ENCODE results near the gene HSD17B14.

Gene HSD17B14

GRCh38 chr19:48777720-48778119 lies 58.6 kb downstream of the HSD17B14 start:
- DNase-seq: peak; percentile 29
- no peak overlapping the region for H4K5ac ChIP-seq (ENCODE audit: low read length)
- H3K4me1 ChIP-seq (ENCODE audit: control insufficient read depth, low read depth, low read length): no peaks in the 10 kb centered on the region
- no peak overlapping the region for H2BK5ac ChIP-seq (ENCODE audit: low read length)
- H2BK15ac ChIP-seq (replicated peaks; ENCODE audit: low read depth): no peak overlapping the region
- no peak overlapping the region for H3K4ac ChIP-seq (ENCODE audit: low read depth, low read length)
- H3K79me1 ChIP-seq (ENCODE audit: low read length): no peaks in the 10 kb centered on the region
- no peak overlapping the region for H3K56ac ChIP-seq (ENCODE audit: low read length)
- H3K79me2 ChIP-seq (ENCODE audit: control insufficient read depth, insufficient read depth, low read length): no peaks in the 10 kb centered on the region
- no peak overlapping the region for H2BK120ac ChIP-seq (ENCODE audit: low read depth, low read length)
- H3K9ac ChIP-seq (ENCODE audit: low read length): no peak overlapping the region
- no peaks in the 10 kb centered on the region for H3K36me3 ChIP-seq (ENCODE audit: control insufficient read depth, insufficient read depth, low read length)
- no peaks in the 10 kb centered on the region for H3K27me3 ChIP-seq (ENCODE audit: insufficient read depth, low read length, poor library complexity)
- H3K27ac ChIP-seq (ENCODE audit: low read depth, low read length): no peak overlapping the region
- H3K4me2 ChIP-seq (ENCODE audit: low read length): no peak overlapping the region
- no peak overlapping the region for H4K8ac ChIP-seq (ENCODE audit: low read depth, low read length)
- no CpG with 5 or more reads among the region's 12 CpGs for WGBS (ENCODE audit: extremely low coverage, insufficient coverage, low lambda C conversion rate)
- H3K18ac ChIP-seq (ENCODE audit: low read length): no peak overlapping the region
- H3K4me3 ChIP-seq (ENCODE audit: low read length): no peak overlapping the region
- H3K23ac ChIP-seq (ENCODE audit: low read length): no peak overlapping the region
- H2AK5ac ChIP-seq (ENCODE audit: low read length): no peak overlapping the region

- Histone ChIP-seq H3K27ac (ENCODE audit: low read depth, low read length) (no peak overlapping the region), H2BK15ac (replicated peaks; ENCODE audit: low read depth) (no peak overlapping the region), H3K23ac (ENCODE audit: low read length) (no peak overlapping the region), H4K8ac (ENCODE audit: low read depth, low read length) (no peak overlapping the region), H3K4ac (ENCODE audit: low read depth, low read length) (no peak overlapping the region), H3K4me2 (ENCODE audit: low read length) (no peak overlapping the region), H3K18ac (ENCODE audit: low read length) (no peak overlapping the region), H2BK5ac (ENCODE audit: low read length) (no peak overlapping the region), H3K79me2 (ENCODE audit: control insufficient read depth, insufficient read depth, low read length) (no peaks in the 10 kb centered on the region), H3K36me3 (ENCODE audit: control insufficient read depth, insufficient read depth, low read length) (no peaks in the 10 kb centered on the region), H3K9ac (ENCODE audit: low read length) (no peak overlapping the region), H3K4me1 (ENCODE audit: control insufficient read depth, low read depth, low read length) (no peaks in the 10 kb centered on the region), H3K56ac (ENCODE audit: low read length) (no peak overlapping the region), H3K4me3 (ENCODE audit: low read length) (no peak overlapping the region), H4K5ac (ENCODE audit: low read length) (no peak overlapping the region), H2BK120ac (ENCODE audit: low read depth, low read length) (no peak overlapping the region), H3K79me1 (ENCODE audit: low read length) (no peaks in the 10 kb centered on the region), H2AK5ac (ENCODE audit: low read length) (no peak overlapping the region), H3K27me3 (ENCODE audit: insufficient read depth, low read length, poor library complexity) (no peaks in the 10 kb centered on the region)
- no peak for DNase-seq
- WGBS (ENCODE audit: extremely low coverage, insufficient coverage, low lambda C conversion rate): no CpG with 5 or more reads among the region's 5 CpGs
Observed at GRCh38 chr19:48777139-48777538, 59.2 kb downstream of the HSD17B14 start.

GRCh38 chr19:48772503-48772953 lies 63.8 kb downstream of the HSD17B14 start:
- no peak overlapping the region for H3K18ac ChIP-seq (ENCODE audit: low read length)
- no peaks in the 10 kb centered on the region for H3K79me2 ChIP-seq (ENCODE audit: control insufficient read depth, insufficient read depth, low read length)
- WGBS (ENCODE audit: extremely low coverage, insufficient coverage, low lambda C conversion rate): no CpG with 5 or more reads among the region's 13 CpGs
- H3K27ac ChIP-seq (ENCODE audit: low read depth, low read length): no peak overlapping the region
- H3K4ac ChIP-seq (ENCODE audit: low read depth, low read length): no peak overlapping the region
- H3K56ac ChIP-seq (ENCODE audit: low read length): no peak overlapping the region
- no peak overlapping the region for H3K4me2 ChIP-seq (ENCODE audit: low read length)
- H3K36me3 ChIP-seq (ENCODE audit: control insufficient read depth, insufficient read depth, low read length): no peaks in the 10 kb centered on the region
- H3K4me3 ChIP-seq (ENCODE audit: low read length): no peak overlapping the region
- no peak overlapping the region for H2BK15ac ChIP-seq (replicated peaks; ENCODE audit: low read depth)
- no peaks in the 10 kb centered on the region for H3K4me1 ChIP-seq (ENCODE audit: control insufficient read depth, low read depth, low read length)
- H3K23ac ChIP-seq (ENCODE audit: low read length): no peak overlapping the region
- DNase-seq: no peak
- H4K8ac ChIP-seq (ENCODE audit: low read depth, low read length): no peak overlapping the region
- H4K5ac ChIP-seq (ENCODE audit: low read length): no peak overlapping the region
- H2BK120ac ChIP-seq (ENCODE audit: low read depth, low read length): no peak overlapping the region
- H3K27me3 ChIP-seq (ENCODE audit: insufficient read depth, low read length, poor library complexity): no peaks in the 10 kb centered on the region
- H2BK5ac ChIP-seq (ENCODE audit: low read length): no peak overlapping the region
- no peaks in the 10 kb centered on the region for H3K79me1 ChIP-seq (ENCODE audit: low read length)
- H3K9ac ChIP-seq (ENCODE audit: low read length): no peak overlapping the region
- H2AK5ac ChIP-seq (ENCODE audit: low read length): no peak overlapping the region

- H3K56ac ChIP-seq (ENCODE audit: low read length): no peak overlapping the region
- no peaks in the 10 kb centered on the region for H3K4me1 ChIP-seq (ENCODE audit: control insufficient read depth, low read depth, low read length)
- H3K4me2 ChIP-seq (ENCODE audit: low read length): no peak overlapping the region
- no peak overlapping the region for H2BK15ac ChIP-seq (replicated peaks; ENCODE audit: low read depth)
- no peak overlapping the region for H3K27ac ChIP-seq (ENCODE audit: low read depth, low read length)
- no CpG with 5 or more reads among the region's 20 CpGs for WGBS (ENCODE audit: extremely low coverage, insufficient coverage, low lambda C conversion rate)
- H3K23ac ChIP-seq (ENCODE audit: low read length): no peak overlapping the region
- H3K4ac ChIP-seq (ENCODE audit: low read depth, low read length): no peak overlapping the region
- no peak overlapping the region for H4K8ac ChIP-seq (ENCODE audit: low read depth, low read length)
- H3K36me3 ChIP-seq (ENCODE audit: control insufficient read depth, insufficient read depth, low read length): no peaks in the 10 kb centered on the region
- no peak overlapping the region for H2AK5ac ChIP-seq (ENCODE audit: low read length)
- no peak overlapping the region for H4K5ac ChIP-seq (ENCODE audit: low read length)
- H3K18ac ChIP-seq (ENCODE audit: low read length): no peak overlapping the region
- H3K79me1 ChIP-seq (ENCODE audit: low read length): no peaks in the 10 kb centered on the region
- H3K9ac ChIP-seq (ENCODE audit: low read length): no peak overlapping the region
- no peaks in the 10 kb centered on the region for H3K79me2 ChIP-seq (ENCODE audit: control insufficient read depth, insufficient read depth, low read length)
- H2BK120ac ChIP-seq (ENCODE audit: low read depth, low read length): no peak overlapping the region
- DNase-seq: peak; percentile 19
- no peak overlapping the region for H3K4me3 ChIP-seq (ENCODE audit: low read length)
- H3K27me3 ChIP-seq (ENCODE audit: insufficient read depth, low read length, poor library complexity): no peaks in the 10 kb centered on the region
- H2BK5ac ChIP-seq (ENCODE audit: low read length): no peak overlapping the region
Observed at GRCh38 chr19:48770734-48771472, 65.4 kb downstream of the HSD17B14 start.

- no peak overlapping the region for H3K4me2 ChIP-seq (ENCODE audit: low read length)
- no peak overlapping the region for H3K4me3 ChIP-seq (ENCODE audit: low read length)
- H3K18ac ChIP-seq (ENCODE audit: low read length): no peak overlapping the region
- DNase-seq: no peak
- H4K8ac ChIP-seq (ENCODE audit: low read depth, low read length): no peak overlapping the region
- no peaks in the 10 kb centered on the region for H3K27me3 ChIP-seq (ENCODE audit: insufficient read depth, low read length, poor library complexity)
- no peak overlapping the region for H3K27ac ChIP-seq (ENCODE audit: low read depth, low read length)
- no peak overlapping the region for H2AK5ac ChIP-seq (ENCODE audit: low read length)
- no peak overlapping the region for H2BK5ac ChIP-seq (ENCODE audit: low read length)
- no peaks in the 10 kb centered on the region for H3K79me2 ChIP-seq (ENCODE audit: control insufficient read depth, insufficient read depth, low read length)
- no peaks in the 10 kb centered on the region for H3K79me1 ChIP-seq (ENCODE audit: low read length)
- no peak overlapping the region for H2BK120ac ChIP-seq (ENCODE audit: low read depth, low read length)
- H3K4ac ChIP-seq (ENCODE audit: low read depth, low read length): no peak overlapping the region
- H2BK15ac ChIP-seq (replicated peaks; ENCODE audit: low read depth): no peak overlapping the region
- no peak overlapping the region for H3K23ac ChIP-seq (ENCODE audit: low read length)
- H3K9ac ChIP-seq (ENCODE audit: low read length): no peak overlapping the region
- no CpG with 5 or more reads among the region's 7 CpGs for WGBS (ENCODE audit: extremely low coverage, insufficient coverage, low lambda C conversion rate)
- H3K36me3 ChIP-seq (ENCODE audit: control insufficient read depth, insufficient read depth, low read length): no peaks in the 10 kb centered on the region
- H4K5ac ChIP-seq (ENCODE audit: low read length): no peak overlapping the region
- H3K56ac ChIP-seq (ENCODE audit: low read length): no peak overlapping the region
- H3K4me1 ChIP-seq (ENCODE audit: control insufficient read depth, low read depth, low read length): no peaks in the 10 kb centered on the region
Observed at GRCh38 chr19:48770266-48770665, 66.0 kb downstream of the HSD17B14 start.

All from mesendoderm (in vitro differentiated cells).